Left cardiac atrium (tissue), 4 donors: ENCODE results near the gene AMZ2. TPM values are rescaled to one million over a fixed set of nuclear protein-coding genes. Genes with fewer than 3 reads are reported as not detected.
"Not testable (repeated sequence)": the region's sequence is repeated elsewhere in the genome, so short reads cannot be mapped to it uniquely, and the experiment has no call there.

Experiments used
- ATAC-seq, 2 donors: fragments of 200-7000 bp; cut with Tn5 transposase; one replicate each; pipeline ENCODE4 v1.9.1; 2020; ENCODE audit warnings: mild to moderate bottlenecking in 2 of 2, moderate library complexity in 2 of 2
- DNase-seq: peaks from one replicate; pipeline ENCODE4 v3.0.0-alpha.2; 2020
- intact Hi-C, 2 donors: fragments of 100-400 bp; cut with DNase I; formaldehyde crosslinking; loops; one replicate each; pipeline versions ENCODE4 v1.14.1 to v1.15.1; 2022 to 2023
- total RNA-seq, 2 donors: library from RNA; stranded (reverse); fragmentation: NEBNext Ultra II Directional; extraction: Animal tissue kit (Norgen Biotek cat#: 25700); gene quantifications; one replicate each; pipeline ENCODE4 v1.2.1, GENCODE V29; 2021
- donor health status: DM: no; HTN: yes; CAD: no.
- donor health status: DM: no; HTN: yes; CAD: no; lungs with severe emphysema.
- donor health status: DM: yes; HTN: yes; CAD: no.
- donor health status: Dilated cardiomyopathy.

The AMZ2 gene
- total RNA-seq, 2 donors from 2014 or later = 71.1 to 77.5 TPM

- ATAC-seq, intact Hi-C loops, DNase-seq: not testable (repeated sequence)
Observed at GRCh38 chr17:68213428-68214411, 34.1 kb upstream of the AMZ2 start.

GRCh38 chr17:68215453-68215852 lies 32.4 kb upstream of the AMZ2 start:
- intact Hi-C loops, DNase-seq: not testable (repeated sequence)
- ATAC-seq = peak; percentile 70 to 79

GRCh38 chr17:68219429-68219828 lies 28.4 kb upstream of the AMZ2 start:
- intact Hi-C loops, ATAC-seq, DNase-seq: not testable (repeated sequence)

- ATAC-seq, DNase-seq, intact Hi-C loops: not testable (repeated sequence)
Observed at GRCh38 chr17:68220186-68220585, 27.7 kb upstream of the AMZ2 start.

- DNase-seq, intact Hi-C loops, ATAC-seq: not testable (repeated sequence)
Observed at GRCh38 chr17:68220786-68221185, 27.1 kb upstream of the AMZ2 start.

- intact Hi-C loops = no loop called here
- no peak for ATAC-seq
Observed at GRCh38 chr17:68221786-68222185, 26.1 kb upstream of the AMZ2 start.

GRCh38 chr17:68222606-68223005 lies 25.2 kb upstream of the AMZ2 start:
- intact Hi-C loops = no loop called here

More at GRCh38 chr17:68221786-68222185, 26.1 kb upstream of the AMZ2 start:
- no peak for DNase-seq

GRCh38 chr17:68225055-68225454 lies 22.8 kb upstream of the AMZ2 start:
- intact Hi-C loops, DNase-seq, ATAC-seq: not testable (repeated sequence)

More at GRCh38 chr17:68222606-68223005, 25.2 kb upstream of the AMZ2 start:
- no peak for ATAC-seq
- DNase-seq = no peak

- ATAC-seq, intact Hi-C loops, DNase-seq: not testable (repeated sequence)
Observed at GRCh38 chr17:68228039-68228680, 19.7 kb upstream of the AMZ2 start.

- intact Hi-C loops = no loop called here
- ATAC-seq = peak; percentile 21 to 42
- no peak for DNase-seq
Observed at GRCh38 chr17:68228817-68229570, 18.8 kb upstream of the AMZ2 start.

GRCh38 chr17:68229619-68230018 lies 18.2 kb upstream of the AMZ2 start:
- DNase-seq = no peak
- no peak for ATAC-seq
- intact Hi-C loops = no loop called here

- intact Hi-C loops, ATAC-seq, DNase-seq: not testable (repeated sequence)
Observed at GRCh38 chr17:68231131-68231530, 16.7 kb upstream of the AMZ2 start.

GRCh38 chr17:68231541-68231940 lies 16.3 kb upstream of the AMZ2 start:
- DNase-seq (no peak), ATAC-seq (no peak)
- intact Hi-C loops = no loop called here

- intact Hi-C loops, DNase-seq: not testable (repeated sequence)
- ATAC-seq = peak in 1 of 2 donors; percentile 35
Observed at GRCh38 chr17:68232741-68233140, 15.1 kb upstream of the AMZ2 start.

- DNase-seq, intact Hi-C loops: not testable (repeated sequence)
- ATAC-seq = peak; percentile 49 to 72
Observed at GRCh38 chr17:68234726-68235335, 13.0 kb upstream of the AMZ2 start.

GRCh38 chr17:68235336-68235791 lies 12.5 kb upstream of the AMZ2 start:
- DNase-seq = peak; percentile 64
- intact Hi-C loops = not testable (repeated sequence)
- ATAC-seq = peak; percentile 79 to 89

- intact Hi-C loops, DNase-seq: not testable (repeated sequence)
- ATAC-seq = peak; percentile 56 to 58
Observed at GRCh38 chr17:68237369-68238163, 10.3 kb upstream of the AMZ2 start.
